HEK293T (cell line): ENCODE measurements around the gene OR5C1.

Source experiments
- ARNT ChIP-seq: fragments of 450-650 bp; IDR thresholded peaks from 2 replicates; pipeline ENCODE4 v1.6.1; 2017; ENCODE audit warnings: mild to moderate bottlenecking
- BHLHE40 ChIP-seq: fragments of 450-650 bp; IDR thresholded peaks from 2 replicates; pipeline ENCODE4 v1.6.1; 2016; ENCODE audit warnings: mild to moderate bottlenecking, moderate library complexity, borderline replicate concordance
- ELF4 ChIP-seq: fragments of 450-650 bp; IDR thresholded peaks from 2 replicates; pipeline ENCODE4 v1.6.1; 2017; ENCODE audit warnings: antibody characterized with exemption
- FOXA1 ChIP-seq: fragments of 450-650 bp; IDR thresholded peaks from 2 replicates; pipeline ENCODE4 v1.6.1; 2016; ENCODE audit warnings: mild to moderate bottlenecking
- FOXK2 ChIP-seq: fragments of 450-650 bp; IDR thresholded peaks from 2 replicates; pipeline ENCODE4 v1.6.1; 2016; ENCODE audit warnings: mild to moderate bottlenecking
- HDGF ChIP-seq: fragments of 450-650 bp; IDR thresholded peaks from 2 replicates; pipeline ENCODE4 v1.6.1; 2017; ENCODE audit warnings: antibody characterized with exemption, borderline replicate concordance
- L3MBTL2 ChIP-seq: fragments of 450-650 bp; conservative IDR thresholded peaks from 2 replicates; pipeline ENCODE4 v1.6.1; 2016; ENCODE audit warnings: mild to moderate bottlenecking
- NFRKB ChIP-seq: fragments of 450-650 bp; IDR thresholded peaks from 2 replicates; pipeline ENCODE4 v1.6.1; 2016; ENCODE audit warnings: mild to moderate bottlenecking, moderate library complexity
- SP1 ChIP-seq: fragments of 450-650 bp; IDR thresholded peaks from 2 replicates; pipeline ENCODE4 v1.6.1; 2017
- SUZ12 ChIP-seq: fragments of 450-650 bp; IDR thresholded peaks from 2 replicates; pipeline ENCODE4 v1.6.1; 2016; ENCODE audit warnings: mild to moderate bottlenecking
- TARDBP ChIP-seq: fragments of 450-650 bp; IDR thresholded peaks from 2 replicates; pipeline ENCODE4 v1.6.1; 2016
- ZNF384 ChIP-seq: fragments of 450-650 bp; IDR thresholded peaks from 2 replicates; pipeline ENCODE4 v1.6.1; 2016
- TF ChIP-seq, protein P1 (sequence below): fragments of 450-650 bp; IDR thresholded peaks from 2 replicates; pipeline ENCODE4 v1.6.1; 2016

DNA sequence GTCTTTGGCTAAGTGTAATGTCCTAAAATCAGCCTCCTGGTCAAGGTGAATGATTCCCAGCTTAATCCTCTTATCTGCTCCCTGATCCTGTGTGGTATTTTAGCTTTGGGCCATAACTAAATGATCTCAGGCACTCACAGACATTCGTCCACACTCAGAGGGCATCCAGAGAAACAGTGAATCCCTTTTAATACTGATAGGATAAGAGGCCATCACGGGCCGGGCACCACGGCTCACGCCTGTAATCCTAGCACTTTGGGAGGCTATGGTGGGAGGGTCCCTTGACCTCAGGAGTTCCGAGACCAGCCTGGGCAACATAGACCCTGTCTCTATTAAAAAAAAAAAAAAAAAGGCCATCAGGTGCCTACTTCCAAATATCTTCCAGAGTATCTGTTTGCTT, 33.3 kb downstream of the OR5C1 start:
- TF ChIP-seq SP1 (no peak), TARDBP (no peak), ZNF384 (no peak), L3MBTL2 (no peak), BHLHE40 (no peak), ARNT (no peak), SUZ12 (no peak), FOXK2 (no peak), NFRKB (no peak), ELF4 (no peak), HDGF (no peak), FOXA1 (no peak)
- TF ChIP-seq, protein P1, sequence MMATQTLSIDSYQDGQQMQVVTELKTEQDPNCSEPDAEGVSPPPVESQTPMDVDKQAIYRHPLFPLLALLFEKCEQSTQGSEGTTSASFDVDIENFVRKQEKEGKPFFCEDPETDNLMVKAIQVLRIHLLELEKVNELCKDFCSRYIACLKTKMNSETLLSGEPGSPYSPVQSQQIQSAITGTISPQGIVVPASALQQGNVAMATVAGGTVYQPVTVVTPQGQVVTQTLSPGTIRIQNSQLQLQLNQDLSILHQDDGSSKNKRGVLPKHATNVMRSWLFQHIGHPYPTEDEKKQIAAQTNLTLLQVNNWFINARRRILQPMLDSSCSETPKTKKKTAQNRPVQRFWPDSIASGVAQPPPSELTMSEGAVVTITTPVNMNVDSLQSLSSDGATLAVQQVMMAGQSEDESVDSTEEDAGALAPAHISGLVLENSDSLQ, result no peak
